ENCODE measurements around the gene CFAP298. TPM values are rescaled to one million over a fixed set of nuclear protein-coding genes. Genes with fewer than 3 reads are reported as not detected.

CFAP298 gene
- total RNA-seq, 2 experiments from 2014 or later: 40.1 to 40.4 TPM

- Mint-ChIP-seq H3K36me3 (no peaks in the 10 kb centered on the region), H3K27me3 (no peaks in the 10 kb centered on the region), H3K9me3 (ENCODE audit: low read depth) (no peaks in the 10 kb centered on the region), H3K4me1 (peaks cover 11% of the 10 kb centered on the region), H3K4me3 (no peak overlapping the region), H3K27ac (no peak overlapping the region)
- DNase-seq (no peak), ATAC-seq (no peak)
- CTCF ChIA-PET: interaction anchor here (0.9 kb wide), 1 partner anchor 190 kb away, joined by 3 read pairs; no protein-coding TSS in a partner anchor
Measured at GRCh38 chr21:32592929-32593502, 19.2 kb downstream of the CFAP298 start.

- CTCF ChIA-PET: interaction anchor here (1.2 kb wide), 1 partner anchor 11 kb away, joined by 7 read pairs; no protein-coding TSS in a partner anchor
- peaks cover 4% of the 10 kb centered on the region for H3K27me3 Mint-ChIP-seq
- DNase-seq (no peak), ATAC-seq (no peak)
- no peaks in the 10 kb centered on the region for H3K4me1 Mint-ChIP-seq
- H3K9me3 Mint-ChIP-seq (ENCODE audit: low read depth): no peaks in the 10 kb centered on the region
- no peaks in the 10 kb centered on the region for H3K36me3 Mint-ChIP-seq
- no peak overlapping the region for H3K27ac Mint-ChIP-seq
- H3K4me3 Mint-ChIP-seq: no peak overlapping the region
Measured at GRCh38 chr21:32590130-32590529, 22.0 kb downstream of the CFAP298 start.

- Mint-ChIP-seq H3K27ac (no peak overlapping the region), H3K9me3 (ENCODE audit: low read depth) (no peaks in the 10 kb centered on the region), H3K36me3 (no peaks in the 10 kb centered on the region), H3K27me3 (peaks cover 4% of the 10 kb centered on the region), H3K4me3 (no peak overlapping the region), H3K4me1 (peaks cover 6% of the 10 kb centered on the region)
- CTCF ChIA-PET: interaction anchor here (1.1 to 1.5 kb wide), 3 partner anchors 9 to 18 kb away, joined by 3 to 4 read pairs (median 3); no protein-coding TSS in a partner anchor
- ATAC-seq (no peak), DNase-seq (peak; percentile 9)
Measured at GRCh38 chr21:32587651-32588050, 24.5 kb downstream of the CFAP298 start.

- H3K27me3 Mint-ChIP-seq: peaks cover 4% of the 10 kb centered on the region
- ATAC-seq (no peak), DNase-seq (peak; percentile 34)
- no peak overlapping the region for H3K27ac Mint-ChIP-seq
- no peak overlapping the region for H3K4me3 Mint-ChIP-seq
- H3K36me3 Mint-ChIP-seq: no peaks in the 10 kb centered on the region
- H3K9me3 Mint-ChIP-seq (ENCODE audit: low read depth): no peaks in the 10 kb centered on the region
- H3K4me1 Mint-ChIP-seq: peaks cover 6% of the 10 kb centered on the region
- CTCF ChIA-PET: interaction anchor here (1.1 to 1.5 kb wide), 2 partner anchors 9 to 11 kb away, joined by 3 to 4 read pairs; no protein-coding TSS in a partner anchor
Measured at GRCh38 chr21:32587120-32587519, 25.1 kb downstream of the CFAP298 start.

GRCh38 chr21:32585970-32586369 is 26.2 kb downstream of the CFAP298 start:
- CTCF ChIA-PET: interaction anchor here (1.3 to 1.5 kb wide), 2 partner anchors 15 to 184 kb away, joined by 4 to 5 read pairs; no protein-coding TSS in a partner anchor
- Mint-ChIP-seq H3K4me1 (peaks cover 6% of the 10 kb centered on the region), H3K9me3 (ENCODE audit: low read depth) (no peaks in the 10 kb centered on the region), H3K4me3 (no peak overlapping the region), H3K27ac (no peak overlapping the region), H3K36me3 (no peaks in the 10 kb centered on the region), H3K27me3 (peaks cover 4% of the 10 kb centered on the region)
- DNase-seq: no peak
- ATAC-seq: no peak

- peaks cover 4% of the 10 kb centered on the region for H3K27me3 Mint-ChIP-seq
- no peak within 1 kb of the TSS for H3K27ac Mint-ChIP-seq
- no peaks in the 10 kb centered on the region for H3K36me3 Mint-ChIP-seq
- CTCF ChIA-PET: interaction anchor here (0.6 to 1.5 kb wide), 3 partner anchors 16 to 184 kb away, joined by 3 to 5 read pairs (median 4); no protein-coding TSS in a partner anchor
- ATAC-seq (no peak), DNase-seq (no peak)
- peaks cover 6% of the 10 kb centered on the region for H3K4me1 Mint-ChIP-seq
- H3K9me3 Mint-ChIP-seq (ENCODE audit: low read depth): no peaks in the 10 kb centered on the region
- H3K4me3 Mint-ChIP-seq: peak within 1 kb of the TSS; percentile 37
Measured at GRCh38 chr21:32585042-32585710, 27.0 kb downstream of the CFAP298 start, which contains the start of gene TCP10L. Gene TCP10L, minus strand, starts transcription at chr21:32585523. Its CDS starts 1,219 bp downstream, at chr21:32584304.

- H3K4me1 Mint-ChIP-seq: peaks cover 6% of the 10 kb centered on the region
- H3K4me3 Mint-ChIP-seq: no peak overlapping the region
- no peak for DNase-seq
- CTCF ChIA-PET: interaction anchor here (1.1 to 1.5 kb wide), 3 partner anchors 16 to 183 kb away, joined by 4 to 5 read pairs (median 4); no protein-coding TSS in a partner anchor
- H3K27me3 Mint-ChIP-seq: peaks cover 7% of the 10 kb centered on the region
- no peak overlapping the region for H3K27ac Mint-ChIP-seq
- ATAC-seq: no peak
- no peaks in the 10 kb centered on the region for H3K9me3 Mint-ChIP-seq (ENCODE audit: low read depth)
- no peaks in the 10 kb centered on the region for H3K36me3 Mint-ChIP-seq
Measured at GRCh38 chr21:32584472-32584871, 27.7 kb downstream of the CFAP298 start.

- Mint-ChIP-seq H3K9me3 (ENCODE audit: low read depth) (no peaks in the 10 kb centered on the region), H3K4me3 (no peak overlapping the region), H3K27ac (no peak overlapping the region), H3K27me3 (peaks cover 15% of the 10 kb centered on the region), H3K4me1 (peaks cover 18% of the 10 kb centered on the region), H3K36me3 (no peaks in the 10 kb centered on the region)
- no peak for DNase-seq
- ATAC-seq: no peak
- CTCF ChIA-PET: interaction anchor here (1.4 kb wide), 1 partner anchor 19 kb away, joined by 5 read pairs; no protein-coding TSS in a partner anchor
Measured at GRCh38 chr21:32581732-32582131, 30.4 kb downstream of the CFAP298 start.

- Mint-ChIP-seq H3K9me3 (ENCODE audit: low read depth) (no peaks in the 10 kb centered on the region), H3K36me3 (no peaks in the 10 kb centered on the region), H3K27ac (no peak overlapping the region), H3K4me1 (peaks cover 18% of the 10 kb centered on the region), H3K27me3 (peaks cover 15% of the 10 kb centered on the region), H3K4me3 (no peak overlapping the region)
- DNase-seq (no peak), ATAC-seq (no peak)
- CTCF ChIA-PET: no interaction called here
Measured at GRCh38 chr21:32580949-32581348, 31.2 kb downstream of the CFAP298 start.

- Mint-ChIP-seq H3K36me3 (no peaks in the 10 kb centered on the region), H3K4me3 (no peak overlapping the region), H3K27me3 (peaks cover 15% of the 10 kb centered on the region), H3K4me1 (peaks cover 12% of the 10 kb centered on the region), H3K27ac (no peak overlapping the region), H3K9me3 (ENCODE audit: low read depth) (no peaks in the 10 kb centered on the region)
- ATAC-seq (peak; percentile 96), DNase-seq (peak; percentile 67)
- CTCF ChIA-PET: interaction anchor here (0.7 to 1.4 kb wide), 6 partner anchors 9 to 176 kb away, joined by 3 to 4 read pairs (median 3); partner anchors contain the start of gene CFAP298
Measured at GRCh38 chr21:32578107-32578691, 34.0 kb downstream of the CFAP298 start.

GRCh38 chr21:32576011-32576410 is 36.2 kb downstream of the CFAP298 start:
- Mint-ChIP-seq H3K9me3 (ENCODE audit: low read depth) (no peaks in the 10 kb centered on the region), H3K4me3 (no peak overlapping the region), H3K4me1 (peaks cover 13% of the 10 kb centered on the region), H3K36me3 (no peaks in the 10 kb centered on the region), H3K27ac (no peak overlapping the region), H3K27me3 (peaks cover 15% of the 10 kb centered on the region)
- no peak for DNase-seq
- no peak for ATAC-seq
- CTCF ChIA-PET: interaction anchor here (0.6 to 2.8 kb wide), 5 partner anchors 11 to 175 kb away, joined by 3 to 12 read pairs (median 4); no protein-coding TSS in a partner anchor

GRCh38 chr21:32574946-32575925 is 36.9 kb downstream of the CFAP298 start:
- no peak overlapping the region for H3K27ac Mint-ChIP-seq
- ATAC-seq: no peak
- CTCF ChIA-PET: interaction anchor here (1.1 to 2.8 kb wide), 3 partner anchors 26 to 172 kb away, joined by 4 to 12 read pairs (median 5); no protein-coding TSS in a partner anchor

More at GRCh38 chr21:32574946-32575925, 36.9 kb downstream of the CFAP298 start:
- Mint-ChIP-seq H3K36me3 (no peaks in the 10 kb centered on the region), H3K4me3 (no peak overlapping the region), H3K9me3 (ENCODE audit: low read depth) (no peaks in the 10 kb centered on the region), H3K4me1 (peaks cover 21% of the 10 kb centered on the region), H3K27me3 (peaks cover 15% of the 10 kb centered on the region)
- DNase-seq: no peak
